ENCODE results near the gene SIPA1.

DNA sequence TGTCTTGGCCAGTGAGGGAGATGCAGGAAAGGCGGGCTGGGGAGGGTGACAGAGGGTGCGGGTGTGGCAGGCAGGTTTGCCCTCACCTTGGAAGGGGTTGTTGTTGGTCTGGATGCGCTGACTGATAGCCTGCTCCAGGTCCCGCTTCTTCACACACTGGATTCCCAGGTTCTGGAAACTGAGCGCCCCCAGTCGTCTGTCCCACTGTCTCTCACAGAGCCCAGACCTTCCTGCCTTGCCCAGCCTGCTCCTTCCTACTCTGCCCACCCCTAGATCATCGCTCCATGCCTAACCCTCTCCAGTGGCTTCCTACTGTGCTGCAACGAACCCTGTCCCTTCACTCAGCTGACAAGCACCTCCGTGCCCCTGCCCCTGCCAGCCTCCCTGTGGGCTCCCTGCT, 22.1 kb downstream of the SIPA1 start:
- no peak for TF ChIP-seq ZNF274 (IDR thresholded peaks at IDR 0.05; ENCODE audit: low read depth, low read length)
- no peak for TF ChIP-seq SUZ12 (IDR thresholded peaks at IDR 0.05; ENCODE audit: extremely low read depth, insufficient read depth, insufficient read length)
- no peak for TF ChIP-seq YY1 (IDR thresholded peaks at IDR 0.05; ENCODE audit: insufficient read depth, insufficient read length)
